ENCODE data around the gene DNAJC5G. TPM values are rescaled to one million over a fixed set of nuclear protein-coding genes. Genes with fewer than 3 reads are reported as not detected.

DNAJC5G gene
- total and polyA plus RNA-seq, 9 of the 15 experiments (the other 6 are each of a cell fraction or from before 2014, with no cell fraction given): not detected

- TF ChIP-seq MGA (IDR thresholded peaks at IDR 0.05) (peak; percentile 55), NR2C1 (IDR thresholded peaks at IDR 0.05) (peak; percentile 51; the same call in 1 of the 2 replicates), NR2C1 (tag; IDR thresholded peaks at IDR 0.05) (peak; percentile 42; the same call in 1 of the 2 replicates), ELF1 (tag; IDR thresholded peaks at IDR 0.05) (peak; percentile 87), POLR2AphosphoS2 (IDR thresholded peaks at IDR 0.05; ENCODE audit: low read length) (no peak), CREM (IDR thresholded peaks at IDR 0.05; ENCODE audit: low read depth) (peak; percentile 52; the same call in 1 of the 2 replicates), RNF219 (CRISPR knock-in tag; IDR thresholded peaks at IDR 0.05) (no peak), MYC (IDR thresholded peaks at IDR 0.05; ENCODE audit: low read depth, low read length) (peak; percentile 35; the same call in 1 of the 2 replicates), MYC (CRISPR knock-in tag; IDR thresholded peaks at IDR 0.05; ENCODE audit: borderline replicate concordance, low read depth) (no peak), ETV5 (CRISPR knock-in tag; IDR thresholded peaks at IDR 0.05; ENCODE audit: low read depth) (peak; percentile 94), TFAP4 (CRISPR knock-in tag; IDR thresholded peaks at IDR 0.05; ENCODE audit: borderline replicate concordance) (peak; percentile 88), KLF1 (tag; IDR thresholded peaks at IDR 0.05) (0 out of 2 replicates have a peak, but pooled peaks have one; percentile 25), CREB1 (IDR thresholded peaks at IDR 0.05) (no peak), CREB1 (CRISPR knock-in tag; IDR thresholded peaks at IDR 0.05) (peak; percentile 22; the same call in 1 of the 2 replicates)
Measured at GRCh38 chr2:27249891-27250651, 25.2 kb upstream of the DNAJC5G start (continued).

Measured in K562 (cell line).